Measurements from ENCODE around the gene THSD4. TPM values are rescaled to one million over a fixed set of nuclear protein-coding genes. Genes with fewer than 3 reads are reported as not detected.

Gene THSD4
- total and polyA plus RNA-seq, 9 of the 15 experiments (the other 6 are each of a cell fraction or from before 2014, with no cell fraction given): 0.04 TPM; not detected in 5

- Histone ChIP-seq H3K9me3 (replicated peaks; ENCODE audit: control insufficient read depth, insufficient read depth, low read depth, low read length) (no peaks in the 10 kb centered on the region), H3K4me3 (no peak overlapping the region), H3K9me1 (ENCODE audit: control insufficient read depth, insufficient read depth, low read length) (no peaks in the 10 kb centered on the region), H3K4me1 (replicated peaks in 1 of 2; ENCODE audit: control insufficient read depth in 2 of 2, insufficient read depth in 2 of 2, low read length in 2 of 2) (no peaks in the 10 kb centered on the region), H3K4me2 (ENCODE audit: insufficient read depth, low read length) (no peak overlapping the region), H3K27ac (ENCODE audit: extremely low read depth, low read depth, low read length) (no peak overlapping the region), H3K27me3 (ENCODE audit: control insufficient read depth in 2 of 2, insufficient read depth in 2 of 2, low read length in 2 of 2) (peaks cover 19 to 28% of the 10 kb centered on the region in 2 experiments), H2AFZ (ENCODE audit: low read depth, low read length) (no peak overlapping the region), H3K36me3 (ENCODE audit: control insufficient read depth, insufficient read depth, low read length) (no peaks in the 10 kb centered on the region), H4K20me1 (replicated peaks; ENCODE audit: control insufficient read depth, insufficient read depth, low read length) (no peaks in the 10 kb centered on the region), H3K9ac (ENCODE audit: insufficient read depth in 1 of 2, low read depth in 2 of 2, low read length in 2 of 2) (no peak overlapping the region), H3K79me2 (ENCODE audit: control insufficient read depth, insufficient read depth, low read length) (no peaks in the 10 kb centered on the region)
- WGBS (ENCODE audit: insufficient coverage, low coverage, missing lambda C conversion rate): 0% methylated on average over 2 of the region's 2 CpGs
- in situ Hi-C loops (cut with MboI) (no loop called here), intact Hi-C loops (cut with micrococcal nuclease) (no loop called here)
- CTCF ChIA-PET (ENCODE audit: low intra/inter-chr PET ratio): no interaction called here
- no peak for FAIRE-seq
- no TSS peak for BruUV-seq (replicated peaks)
- no peak for ATAC-seq
- DNase-seq (ENCODE audit: extremely low read depth in 1 of 4, low spot score in 3 of 4): no peak
- POLR2A ChIA-PET: interaction anchor here (0.6 kb wide), 1 partner anchor 353 kb away, joined by 4 read pairs; no protein-coding TSS in a partner anchor
- TF ChIP-seq, protein P1, sequence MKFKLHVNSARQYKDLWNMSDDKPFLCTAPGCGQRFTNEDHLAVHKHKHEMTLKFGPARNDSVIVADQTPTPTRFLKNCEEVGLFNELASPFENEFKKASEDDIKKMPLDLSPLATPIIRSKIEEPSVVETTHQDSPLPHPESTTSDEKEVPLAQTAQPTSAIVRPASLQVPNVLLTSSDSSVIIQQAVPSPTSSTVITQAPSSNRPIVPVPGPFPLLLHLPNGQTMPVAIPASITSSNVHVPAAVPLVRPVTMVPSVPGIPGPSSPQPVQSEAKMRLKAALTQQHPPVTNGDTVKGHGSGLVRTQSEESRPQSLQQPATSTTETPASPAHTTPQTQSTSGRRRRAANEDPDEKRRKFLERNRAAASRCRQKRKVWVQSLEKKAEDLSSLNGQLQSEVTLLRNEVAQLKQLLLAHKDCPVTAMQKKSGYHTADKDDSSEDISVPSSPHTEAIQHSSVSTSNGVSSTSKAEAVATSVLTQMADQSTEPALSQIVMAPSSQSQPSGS (CRISPR knock-in tag; IDR thresholded peaks at IDR 0.05): no peak
- TF ChIP-seq FOXA1 (IDR thresholded peaks at IDR 0.05; ENCODE audit: borderline replicate concordance) (no peak), GTF2F1 (IDR thresholded peaks at IDR 0.05; ENCODE audit: low read depth, low read length) (no peak), ZNF174 (CRISPR knock-in tag; IDR thresholded peaks at IDR 0.05) (no peak), COPS2 (conservative IDR thresholded peaks at IDR 0.05) (no peak), RBM39 (optimal IDR thresholded peaks at IDR 0.05; ENCODE audit: low read depth, low read length) (no peak), CHD2 (IDR thresholded peaks at IDR 0.05; ENCODE audit: low read depth, low read length) (no peak), KAT7 (CRISPR knock-in tag; IDR thresholded peaks at IDR 0.05; ENCODE audit: borderline replicate concordance) (no peak), ZNF668 (CRISPR knock-in tag; IDR thresholded peaks at IDR 0.05) (no peak), OTX1 (CRISPR knock-in tag; IDR thresholded peaks at IDR 0.05) (no peak), CHD1 (IDR thresholded peaks at IDR 0.05; ENCODE audit: low read length) (no peak), MIER1 (IDR thresholded peaks at IDR 0.05; ENCODE audit: low read depth) (no peak)
- TF ChIP-seq, protein P2, sequence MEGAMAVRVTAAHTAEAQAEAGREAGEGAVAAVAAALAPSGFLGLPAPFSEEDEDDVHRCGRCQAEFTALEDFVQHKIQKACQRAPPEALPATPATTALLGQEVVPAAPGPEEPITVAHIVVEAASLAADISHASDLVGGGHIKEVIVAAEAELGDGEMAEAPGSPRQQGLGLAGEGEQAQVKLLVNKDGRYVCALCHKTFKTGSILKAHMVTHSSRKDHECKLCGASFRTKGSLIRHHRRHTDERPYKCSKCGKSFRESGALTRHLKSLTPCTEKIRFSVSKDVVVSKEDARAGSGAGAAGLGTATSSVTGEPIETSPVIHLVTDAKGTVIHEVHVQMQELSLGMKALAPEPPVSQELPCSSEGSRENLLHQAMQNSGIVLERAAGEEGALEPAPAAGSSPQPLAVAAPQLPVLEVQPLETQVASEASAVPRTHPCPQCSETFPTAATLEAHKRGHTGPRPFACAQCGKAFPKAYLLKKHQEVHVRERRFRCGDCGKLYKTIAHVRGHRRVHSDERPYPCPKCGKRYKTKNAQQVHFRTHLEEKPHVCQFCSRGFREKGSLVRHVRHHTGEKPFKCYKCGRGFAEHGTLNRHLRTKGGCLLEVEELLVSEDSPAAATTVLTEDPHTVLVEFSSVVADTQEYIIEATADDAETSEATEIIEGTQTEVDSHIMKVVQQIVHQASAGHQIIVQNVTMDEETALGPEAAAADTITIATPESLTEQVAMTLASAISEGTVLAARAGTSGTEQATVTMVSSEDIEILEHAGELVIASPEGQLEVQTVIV (CRISPR knock-in tag; IDR thresholded peaks at IDR 0.05; ENCODE audit: borderline replicate concordance): no peak
Observed at GRCh38 chr15:71792521-71792920, 677.2 kb downstream of the THSD4 start.
